Activated CD4-positive, CD25-positive, alpha-beta regulatory T cell (primary cell): ENCODE measurements around the gene GPX7.
"Not testable (repeated sequence)": the region's sequence is repeated elsewhere in the genome, so short reads cannot be mapped to it uniquely, and the experiment has no call there.

Experiments
- DNase-seq, 4 experiments: peaks; one replicate each; lab custom pipeline; 2025; lab: John Stamatoyannopoulos, UW

The GPX7 gene

GRCh38 chr1:52601991-52602855 lies at the start of gene GPX7:
TSS of gene GPX7 (plus strand) at chr1:52602371. CDS start at chr1:52602410, 39 bp downstream.
- peak; percentile 22 to 49 (median 34) for DNase-seq

GRCh38 chr1:52552505-52553361 lies 49.4 kb upstream of the GPX7 start, which contains the start of gene TUT4:
TSS of gene TUT4 (minus strand) at chr1:52553092. CDS start at chr1:52526280, 26,812 bp downstream.
- peak; percentile 55 to 60 (median 57) for DNase-seq

GRCh38 chr1:52553362-52554266 lies 48.6 kb upstream of the GPX7 start:
- DNase-seq, result peak; percentile 62 to 87 (median 73)

GRCh38 chr1:52554267-52554640 lies 47.9 kb upstream of the GPX7 start:
- no peak for DNase-seq

- DNase-seq, result no peak
Measured at GRCh38 chr1:52554756-52555155, 47.4 kb upstream of the GPX7 start.

- no peak for DNase-seq
Measured at GRCh38 chr1:52556641-52557360, 45.4 kb upstream of the GPX7 start.

- no peak for DNase-seq
Measured at GRCh38 chr1:52558941-52559340, 43.2 kb upstream of the GPX7 start.

GRCh38 chr1:52559875-52560274 lies 42.3 kb upstream of the GPX7 start:
- DNase-seq, result no peak

- no peak for DNase-seq
Measured at GRCh38 chr1:52562766-52563165, 39.4 kb upstream of the GPX7 start.

- no peak for DNase-seq
Measured at GRCh38 chr1:52567943-52568342, 34.2 kb upstream of the GPX7 start.

GRCh38 chr1:52569449-52570210 lies 32.5 kb upstream of the GPX7 start:
- no peak for DNase-seq

- no peak for DNase-seq
Measured at GRCh38 chr1:52571783-52572182, 30.4 kb upstream of the GPX7 start.

- no peak for DNase-seq
Measured at GRCh38 chr1:52572387-52572786, 29.8 kb upstream of the GPX7 start.

GRCh38 chr1:52574594-52574993 lies 27.6 kb upstream of the GPX7 start:
- no peak for DNase-seq

GRCh38 chr1:52576074-52576473 lies 26.1 kb upstream of the GPX7 start:
- no peak for DNase-seq

- not testable (repeated sequence) for DNase-seq
Measured at GRCh38 chr1:52578066-52578465, 24.1 kb upstream of the GPX7 start.

- no peak for DNase-seq
Measured at GRCh38 chr1:52579415-52579814, 22.8 kb upstream of the GPX7 start.

GRCh38 chr1:52580283-52580682 lies 21.9 kb upstream of the GPX7 start:
- DNase-seq, result no peak

- DNase-seq, result no peak
Measured at GRCh38 chr1:52582116-52582696, 20.0 kb upstream of the GPX7 start.

- no peak for DNase-seq
Measured at GRCh38 chr1:52585474-52585873, 16.7 kb upstream of the GPX7 start.
